ENCODE data around the gene POTEF. TPM values are rescaled to one million over a fixed set of nuclear protein-coding genes. Genes with fewer than 3 reads are reported as not detected.
"Not testable (repeated sequence)": the region's sequence is repeated elsewhere in the genome, so short reads cannot be mapped to it uniquely, and the experiment has no call there.

POTEF gene
- polyA plus RNA-seq, 3 donors: not detected

- Histone ChIP-seq H3K27ac (ENCODE audit: low read depth in 1 of 2, low read length in 2 of 2) (no peak overlapping the region), H3K4me2 (replicated peaks; ENCODE audit: extremely low read depth, low read length, poor library complexity, severe bottlenecking) (no peak overlapping the region), H3K4me3 (replicated peaks in 1 of 3; ENCODE audit: low read depth in 2 of 3, low read length in 3 of 3) (no peak overlapping the region), H3K27me3 (ENCODE audit: control insufficient read depth in 2 of 2, insufficient read depth in 2 of 2, low read length in 2 of 2) (peaks cover 4 to 10% of the 10 kb centered on the region in 2 donors), H3K4me1 (ENCODE audit: control insufficient read depth in 1 of 2, insufficient read depth in 2 of 2, low read length in 2 of 2) (no peaks in the 10 kb centered on the region), H3K36me3 (replicated peaks in 1 of 2; ENCODE audit: control insufficient read depth in 1 of 2, insufficient read depth in 2 of 2, low read length in 2 of 2) (peaks cover 29 to 37% of the 10 kb centered on the region in 2 donors), H4K20me1 (ENCODE audit: insufficient read depth, low read length) (no peaks in the 10 kb centered on the region), H3K9me3 (replicated peaks in 1 of 2; ENCODE audit: control insufficient read depth in 1 of 2, insufficient read depth in 1 of 2, low read length in 2 of 2) (no peaks in the 10 kb centered on the region), H2AFZ (ENCODE audit: insufficient read depth, low read depth, low read length, poor library complexity, severe bottlenecking) (no peak overlapping the region), H3K9ac (ENCODE audit: insufficient read depth, low read length, poor library complexity, severe bottlenecking) (no peak overlapping the region), H3K79me2 (ENCODE audit: insufficient read depth, low read length) (no peaks in the 10 kb centered on the region)
- Mint-ChIP-seq H3K4me1 (no peaks in the 10 kb centered on the region), H3K27me3 (ENCODE audit: low read depth in 3 of 3) (peaks cover 19 to 24% (median 23%) of the 10 kb centered on the region in 3 donors), H3K27ac (peak overlapping the region in 2 of 7 donors; percentile 21 to 33), H3K4me3 (no peak overlapping the region), H3K9me3 (peaks cover 0 to 3% (median 0%) of the 10 kb centered on the region in 7 donors), H3K36me3 (peaks cover 17 to 44% of the 10 kb centered on the region in 2 donors)
- no peak for TF ChIP-seq CTCF (IDR thresholded peaks at IDR 0.05)
- intact Hi-C loops (cut with micrococcal nuclease): no loop called here
- WGBS (ENCODE audit: insufficient coverage): 93% methylated on average over 21 of the region's 23 CpGs
- no peak for DNase-seq
These were observed 21.4 kb upstream of the POTEF start for GRCh38 chr2:130150181-130151144.

GRCh38 chr2:130148515-130148914 is 19.5 kb upstream of the POTEF start:
- WGBS (ENCODE audit: insufficient coverage): no CpG with 5 or more reads among the region's 6 CpGs

GRCh38 chr2:130145006-130145414 is 16.0 kb upstream of the POTEF start, which contains the start of gene CCDC74B:
Gene CCDC74B, minus strand, starts transcription at chr2:130145112. Its CDS starts 116 bp downstream, at chr2:130144996.
- 28% methylated on average over 12 of the region's 30 CpGs for WGBS (ENCODE audit: insufficient coverage)
- Histone ChIP-seq H3K4me3 (replicated peaks in 1 of 3; ENCODE audit: low read depth in 2 of 3, low read length in 3 of 3) (peak within 1 kb of the TSS in 1 of 3 experiments; percentile 20), H3K4me2 (replicated peaks; ENCODE audit: extremely low read depth, low read length, poor library complexity, severe bottlenecking) (peak within 1 kb of the TSS; percentile 19), H3K27me3 (ENCODE audit: control insufficient read depth in 2 of 2, insufficient read depth in 2 of 2, low read length in 2 of 2) (peaks cover 12 to 31% of the 10 kb centered on the region in 2 donors)
- H3K36me3 ChIP-seq (replicated peaks in 1 of 2; ENCODE audit: control insufficient read depth in 1 of 2, insufficient read depth in 2 of 2, low read length in 2 of 2); H3K4me1 ChIP-seq (ENCODE audit: control insufficient read depth in 1 of 2, insufficient read depth in 2 of 2, low read length in 2 of 2); H3K36me3 Mint-ChIP-seq; DNase-seq; H2AFZ ChIP-seq (ENCODE audit: insufficient read depth, low read depth, low read length, poor library complexity, severe bottlenecking); intact Hi-C loops (cut with micrococcal nuclease); H3K27ac ChIP-seq (ENCODE audit: low read depth in 1 of 2, low read length in 2 of 2); H3K79me2 ChIP-seq (ENCODE audit: insufficient read depth, low read length); H3K9ac ChIP-seq (ENCODE audit: insufficient read depth, low read length, poor library complexity, severe bottlenecking); H3K9me3 ChIP-seq (replicated peaks in 1 of 2; ENCODE audit: control insufficient read depth in 1 of 2, insufficient read depth in 1 of 2, low read length in 2 of 2); H4K20me1 ChIP-seq (ENCODE audit: insufficient read depth, low read length): not testable (repeated sequence)
- H3K4me3 Mint-ChIP-seq: peak within 1 kb of the TSS; percentile 65 to 88
- H3K4me1 Mint-ChIP-seq: peaks cover 12% of the 10 kb centered on the region
- peaks cover 43 to 51% (median 46%) of the 10 kb centered on the region in 3 donors for H3K27me3 Mint-ChIP-seq (ENCODE audit: low read depth in 3 of 3)
- H3K9me3 Mint-ChIP-seq: peaks cover 0 to 11% (median 6%) of the 10 kb centered on the region in 7 donors
- H3K27ac Mint-ChIP-seq: peak within 1 kb of the TSS in 1 of 7 donors; percentile 20

More at GRCh38 chr2:130148515-130148914, 19.5 kb upstream of the POTEF start:
- Mint-ChIP-seq H3K4me1 (peaks cover 12% of the 10 kb centered on the region), H3K27me3 (ENCODE audit: low read depth in 3 of 3) (peaks cover 36 to 38% (median 37%) of the 10 kb centered on the region in 3 donors), H3K36me3 (peaks cover 8 to 25% of the 10 kb centered on the region in 2 donors)
- H2AFZ ChIP-seq (ENCODE audit: insufficient read depth, low read depth, low read length, poor library complexity, severe bottlenecking); H3K4me3 ChIP-seq (replicated peaks in 1 of 3; ENCODE audit: low read depth in 2 of 3, low read length in 3 of 3); H3K9ac ChIP-seq (ENCODE audit: insufficient read depth, low read length, poor library complexity, severe bottlenecking); intact Hi-C loops (cut with micrococcal nuclease); H3K4me1 ChIP-seq (ENCODE audit: control insufficient read depth in 1 of 2, insufficient read depth in 2 of 2, low read length in 2 of 2); H3K27ac Mint-ChIP-seq; H3K27ac ChIP-seq (ENCODE audit: low read depth in 1 of 2, low read length in 2 of 2); DNase-seq; H3K9me3 ChIP-seq (replicated peaks in 1 of 2; ENCODE audit: control insufficient read depth in 1 of 2, insufficient read depth in 1 of 2, low read length in 2 of 2); H4K20me1 ChIP-seq (ENCODE audit: insufficient read depth, low read length); H3K4me2 ChIP-seq (replicated peaks; ENCODE audit: extremely low read depth, low read length, poor library complexity, severe bottlenecking); H3K4me3 Mint-ChIP-seq; H3K9me3 Mint-ChIP-seq; H3K79me2 ChIP-seq (ENCODE audit: insufficient read depth, low read length): not testable (repeated sequence)
- Histone ChIP-seq H3K27me3 (ENCODE audit: control insufficient read depth in 2 of 2, insufficient read depth in 2 of 2, low read length in 2 of 2) (peaks cover 9 to 23% of the 10 kb centered on the region in 2 donors), H3K36me3 (replicated peaks in 1 of 2; ENCODE audit: control insufficient read depth in 1 of 2, insufficient read depth in 2 of 2, low read length in 2 of 2) (peaks cover 14 to 18% of the 10 kb centered on the region in 2 donors)

Measured in CD14-positive monocyte (primary cell).